HepG2 (cell line): ENCODE data around the gene FRAS1. TPM values are rescaled to one million over a fixed set of nuclear protein-coding genes. Genes with fewer than 3 reads are reported as not detected.

Source experiments
- ATAC-seq: fragments of 200-7000 bp; cut with Tn5 transposase; 3 replicates; pipeline ENCODE4 v1.9.1; 2020; ENCODE audit warnings: mild to moderate bottlenecking, moderate library complexity
- BruUV-seq: library from RNA; stranded (reverse); fragments of 400-500 nt; replicated peaks from 2 replicates; lab custom pipeline; 2021; lab: Mats Ljungman, UMichigan
- CTCF ChIA-PET: fragments of 300-600 bp; formaldehyde crosslinking; extraction: SDS; loops from one replicate; lab custom pipeline; 2021; ENCODE audit warnings: low total read pairs, inconsistent platforms, low intra/inter-chr PET ratio; lab: Yijun Ruan, JAX
- POLR2A ChIA-PET: fragments of 350-600 bp; sonication (Branson Sonifier 250); formaldehyde crosslinking; loops from one replicate; lab custom pipeline; 2020; ENCODE audit warnings: antibody characterized with exemption, inconsistent platforms; lab: Yijun Ruan, JAX
- DNase-seq: peaks from one replicate; pipeline ENCODE4 v3.0.0-alpha.2; 2015; ENCODE audit warnings: low spot score
- FAIRE-seq: peaks from 3 replicates; lab custom pipeline; 2011; peaks lifted over from hg19 to GRCh38; lab: Jason Lieb, UNC
- H2AFZ ChIP-seq: one replicate; pipeline ENCODE4 v1.6.1; 2011; ENCODE audit warnings: low read length, inconsistent platforms
- H3K27ac ChIP-seq: fragments of 300-600 bp; 3 replicates; pipeline ENCODE4 v1.8.0; 2011; ENCODE audit warnings: mixed run types, mild to moderate bottlenecking, mixed read lengths, low read length, inconsistent platforms; ENCODE audit not compliant: insufficient read depth; ENCODE audit errors: extremely low read length
- H3K27me3 ChIP-seq, 2 experiments: fragments of 200-600 bp in 1 of 2; 2 replicates in 1 of 2; 3 replicates in 1 of 2; pipeline versions ENCODE4 v1.6.0 to v1.8.0; 2011; ENCODE audit warnings: low read length in 2 of 2, mild to moderate bottlenecking in 2 of 2, moderate library complexity in 2 of 2, inconsistent platforms in 1 of 2; ENCODE audit not compliant: insufficient read depth in 2 of 2, control insufficient read depth in 1 of 2
- H3K36me3 ChIP-seq, 2 experiments: fragments of 200-600 bp in 1 of 2; replicated peaks in 1 of 2; 2 replicates in 1 of 2; 3 replicates in 1 of 2; pipeline versions ENCODE4 v1.5.1 to v1.8.0; 2011; ENCODE audit warnings: low read length in 2 of 2, inconsistent platforms in 1 of 2; ENCODE audit not compliant: insufficient read depth in 2 of 2, control insufficient read depth in 1 of 2
- H3K4me1 ChIP-seq: 2 replicates; pipeline ENCODE4 v1.5.1; 2012; ENCODE audit warnings: low read length, inconsistent platforms; ENCODE audit not compliant: insufficient read depth
- H3K4me2 ChIP-seq: 2 replicates; pipeline ENCODE4 v1.6.0; 2011; ENCODE audit warnings: low read depth, low read length, inconsistent platforms
- H3K4me3 ChIP-seq, 3 experiments: fragments of 200-600 bp in 1 of 3; sonication (generic), shearing (Covaris generic) in 1 of 3; replicated peaks in 1 of 3; 2 replicates each; pipeline ENCODE4 v1.5.1; 2011 to 2016; ENCODE audit warnings: low read length in 3 of 3, inconsistent platforms in 2 of 3, low read depth in 2 of 3, mild to moderate bottlenecking in 2 of 3, control low read depth in 1 of 3, mixed read lengths in 1 of 3; ENCODE audit not compliant: insufficient read depth in 1 of 3
- H3K79me2 ChIP-seq: one replicate; pipeline ENCODE4 v1.6.1; 2011; ENCODE audit warnings: low read length, inconsistent platforms; ENCODE audit not compliant: insufficient read depth
- H3K9ac ChIP-seq: 2 replicates; pipeline ENCODE4 v1.6.0; 2011; ENCODE audit warnings: mild to moderate bottlenecking, low read depth, low read length, inconsistent platforms; ENCODE audit not compliant: insufficient read depth
- H3K9me3 ChIP-seq: 2 replicates; pipeline ENCODE4 v1.5.1; 2012; ENCODE audit warnings: mild to moderate bottlenecking, low read length
- H4K20me1 ChIP-seq: 2 replicates; pipeline ENCODE4 v1.6.0; 2011; ENCODE audit warnings: inconsistent platforms, mild to moderate bottlenecking, low read length, moderate library complexity; ENCODE audit not compliant: insufficient read depth
- FOXA3 ChIP-seq: IDR thresholded peaks from 2 replicates; pipeline ENCODE4 v1.6.1; 2016; ENCODE audit warnings: missing genetic modification reagents, missing compliant biosample characterization
- HDAC2 ChIP-seq: sonication (generic); formaldehyde crosslinking; IDR thresholded peaks from 2 replicates; pipeline ENCODE4 v1.4.0; 2020; ENCODE audit warnings: missing genetic modification reagents
- HIVEP1 ChIP-seq: sonication (generic); formaldehyde crosslinking; IDR thresholded peaks from 2 replicates; pipeline ENCODE4 v1.4.0; 2020; ENCODE audit warnings: mild to moderate bottlenecking, missing genetic modification reagents
- NAIF1 ChIP-seq: sonication (generic); formaldehyde crosslinking; IDR thresholded peaks from 2 replicates; pipeline ENCODE4 v1.5.0; 2020; ENCODE audit warnings: mild to moderate bottlenecking, missing genetic modification reagents, borderline replicate concordance
- NFKBIZ ChIP-seq: IDR thresholded peaks from 2 replicates; pipeline ENCODE4 v1.6.1; 2018; ENCODE audit warnings: missing genetic modification reagents, missing compliant biosample characterization
- RARA ChIP-seq: IDR thresholded peaks from 2 replicates; pipeline ENCODE4 v1.6.1; 2016; ENCODE audit warnings: missing genetic modification reagents, missing compliant biosample characterization
- RORA ChIP-seq: sonication (generic); formaldehyde crosslinking; IDR thresholded peaks from 2 replicates; pipeline ENCODE4 v1.5.0; 2020; ENCODE audit warnings: mild to moderate bottlenecking, missing genetic modification reagents, moderate library complexity
- SIN3B ChIP-seq: fragments of 150-350 bp; IDR thresholded peaks from 2 replicates; pipeline ENCODE4 v1.6.1; 2014; ENCODE audit warnings: low read length
- SMAD1 ChIP-seq: sonication (generic); formaldehyde crosslinking; IDR thresholded peaks from 2 replicates; pipeline ENCODE4 v1.4.0; 2020; ENCODE audit warnings: missing genetic modification reagents, low read depth, mild to moderate bottlenecking, borderline replicate concordance
- UBTF ChIP-seq: sonication (generic); formaldehyde crosslinking; IDR thresholded peaks from 2 replicates; pipeline ENCODE4 v1.4.0; 2020; ENCODE audit warnings: mild to moderate bottlenecking, missing genetic modification reagents
- ZBTB46 ChIP-seq: sonication (generic); formaldehyde crosslinking; IDR thresholded peaks from 2 replicates; pipeline ENCODE4 v1.4.0; 2020; ENCODE audit warnings: mild to moderate bottlenecking, missing genetic modification reagents, borderline replicate concordance
- ZNF30 ChIP-seq: sonication (generic); formaldehyde crosslinking; IDR thresholded peaks from 2 replicates; pipeline ENCODE4 v1.5.0; 2020; ENCODE audit warnings: mild to moderate bottlenecking, missing genetic modification reagents
- ZNF33A ChIP-seq: sonication (generic); formaldehyde crosslinking; IDR thresholded peaks from 2 replicates; pipeline ENCODE4 v1.5.1; 2020; ENCODE audit warnings: missing genetic modification reagents, mild to moderate bottlenecking, moderate library complexity, borderline replicate concordance
- ZNF562 ChIP-seq: sonication (generic); formaldehyde crosslinking; IDR thresholded peaks from 2 replicates; pipeline ENCODE4 v1.8.0; 2022; ENCODE audit warnings: missing genetic modification reagents, borderline replicate concordance
- ZNF597 ChIP-seq: sonication (generic); formaldehyde crosslinking; IDR thresholded peaks from 2 replicates; pipeline ENCODE4 v1.5.0; 2020; ENCODE audit warnings: missing genetic modification reagents
- ZNF883 ChIP-seq: sonication (generic); formaldehyde crosslinking; IDR thresholded peaks from 2 replicates; pipeline ENCODE4 v1.5.1; 2020; ENCODE audit warnings: mild to moderate bottlenecking, missing genetic modification reagents; ENCODE audit errors: not compliant biosample characterization
- ZSCAN22 ChIP-seq: sonication (generic); formaldehyde crosslinking; IDR thresholded peaks from 2 replicates; pipeline ENCODE4 v1.4.0; 2020; ENCODE audit warnings: mild to moderate bottlenecking, missing genetic modification reagents
- ZXDC ChIP-seq: sonication (generic); formaldehyde crosslinking; IDR thresholded peaks from 2 replicates; pipeline ENCODE4 v1.5.0; 2020; ENCODE audit warnings: mild to moderate bottlenecking, missing genetic modification reagents
- in situ Hi-C: cut with HindIII; loops from 2 replicates; pipeline ENCODE4 v1.10.0; 2017; ENCODE audit warnings: low pct_unique_long_range_greater_than_20kb; ENCODE audit not compliant: extremely low pct_ligation_motif_present
- intact Hi-C: fragments of 100-400 bp; cut with micrococcal nuclease; formaldehyde crosslinking; loops from one replicate; pipeline ENCODE4 v1.10.0; 2022; ENCODE audit not compliant: unreplicated experiment
- polyA plus RNA-seq, 8 experiments: library from polyadenylated mRNA; depleted of rRNA in 3 of 8; stranded (reverse) in 7 of 8; unstranded in 1 of 8; fragments of >200 nt; fragmentation: Illumina TruSeq in 4 of 8; extraction: Trizol in 4 of 8; gene quantifications; 2 replicates each; pipeline versions ENCODE4 v1.2.1 to v1.2.3, GENCODE V29; 2011 to 2016; ENCODE audit warnings: low read depth in 4 of 8, missing spikeins in 1 of 8, mixed read lengths in 1 of 8; ENCODE audit not compliant: insufficient read depth in 1 of 8
- total RNA-seq, 5 experiments: library from RNA; depleted of rRNA; stranded (reverse); fragments of >200 nt; fragmentation: Illumina TruSeq; extraction: Trizol; gene quantifications; 2 replicates each; pipeline ENCODE4 v1.2.3, GENCODE V29; 2016; ENCODE audit warnings: low read depth in 1 of 5

FRAS1 gene
- total and polyA plus RNA-seq, 2 of the 13 experiments (the other 11 are each of a cell fraction or from before 2014, with no cell fraction given), result 22.5 to 31.6 TPM

- CTCF ChIA-PET, result no interaction called here
- intact Hi-C loops, result loop anchor here (10.0 kb wide), 1 partner anchor 244 kb away; the partner anchor contains the start of gene FRAS1
These were observed 241.5 kb downstream of the FRAS1 start for GRCh38 chr4:78298618-78299017.

More at GRCh38 chr4:78298618-78299017, 241.5 kb downstream of the FRAS1 start:
- Histone ChIP-seq H4K20me1 (no peaks in the 10 kb centered on the region), H3K27me3 (no peaks in the 10 kb centered on the region), H2AFZ (no peak overlapping the region), H3K4me3 (no peak overlapping the region), H3K9me3 (no peaks in the 10 kb centered on the region), H3K36me3 (peaks cover 7 to 20% of the 10 kb centered on the region in 2 experiments; a peak in 3 of 5 replicates), H3K4me1 (peaks cover 24% of the 10 kb centered on the region), H3K79me2 (no peaks in the 10 kb centered on the region), H3K4me2 (no peak overlapping the region), H3K27ac (no peak overlapping the region), H3K9ac (no peak overlapping the region)
- POLR2A ChIA-PET, result no interaction called here
- ATAC-seq, result no peak
- BruUV-seq, result no TSS peak
- no peak for FAIRE-seq
- in situ Hi-C loops, result no loop called here
- DNase-seq, result no peak
- TF ChIP-seq ZSCAN22 (CRISPR knock-in tag), result no peak
- no peak for TF ChIP-seq HDAC2
- no peak for TF ChIP-seq UBTF (CRISPR knock-in tag)
- no peak for TF ChIP-seq ZXDC (CRISPR knock-in tag)
- no peak for TF ChIP-seq SIN3B
- no peak for TF ChIP-seq SMAD1 (CRISPR knock-in tag)
- no peak for TF ChIP-seq HIVEP1
- no peak for TF ChIP-seq FOXA3 (CRISPR knock-in tag)
- TF ChIP-seq ZNF597 (CRISPR knock-in tag), result no peak
- TF ChIP-seq NAIF1, result no peak
- TF ChIP-seq ZNF33A, result no peak
- no peak for TF ChIP-seq ZBTB46 (CRISPR knock-in tag)
- no peak for TF ChIP-seq NFKBIZ (CRISPR knock-in tag)
- no peak for TF ChIP-seq ZNF883
- TF ChIP-seq ZNF562 (CRISPR knock-in tag), result no peak
- no peak for TF ChIP-seq RARA (CRISPR knock-in tag)
- no peak for TF ChIP-seq ZNF30 (CRISPR knock-in tag)
- no peak for TF ChIP-seq RORA (CRISPR knock-in tag)
